ENCODE data around the gene ZBTB32.
A peak's percentile ranks its signal among the peaks of the same experiment; 100 is the strongest.
"Not testable (repeated sequence)": the region's sequence is repeated elsewhere in the genome, so short reads cannot be mapped to it uniquely, and the experiment has no call there.

ZBTB32 gene

DNA sequence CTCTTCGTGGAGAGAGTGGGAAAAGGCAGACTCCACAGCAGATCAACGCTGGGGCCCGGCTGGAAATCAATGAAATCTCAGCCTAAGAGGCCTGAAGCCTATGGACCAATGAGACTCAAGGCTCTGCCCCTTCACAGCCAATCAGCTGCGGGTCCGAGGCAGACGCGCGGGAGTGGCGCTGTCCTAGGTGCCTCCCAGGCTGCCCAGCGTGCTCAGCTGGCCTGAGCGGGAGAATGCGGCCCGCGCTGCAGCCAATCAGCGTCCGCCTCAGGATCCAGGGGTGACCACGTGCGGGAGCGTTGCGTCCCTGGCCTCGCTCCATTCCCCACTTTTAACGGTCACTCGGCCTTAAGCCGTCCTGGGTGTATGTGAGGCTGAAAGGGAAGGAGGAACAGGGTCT lies at the start of gene ZBTB32:
Gene ZBTB32 (plus strand): TSS at position 341 of the 400 bp plus-strand sequence. CDS start 10,069 bp downstream, outside the sequence.
- DNase-seq, result peak; percentile 23

DNA sequence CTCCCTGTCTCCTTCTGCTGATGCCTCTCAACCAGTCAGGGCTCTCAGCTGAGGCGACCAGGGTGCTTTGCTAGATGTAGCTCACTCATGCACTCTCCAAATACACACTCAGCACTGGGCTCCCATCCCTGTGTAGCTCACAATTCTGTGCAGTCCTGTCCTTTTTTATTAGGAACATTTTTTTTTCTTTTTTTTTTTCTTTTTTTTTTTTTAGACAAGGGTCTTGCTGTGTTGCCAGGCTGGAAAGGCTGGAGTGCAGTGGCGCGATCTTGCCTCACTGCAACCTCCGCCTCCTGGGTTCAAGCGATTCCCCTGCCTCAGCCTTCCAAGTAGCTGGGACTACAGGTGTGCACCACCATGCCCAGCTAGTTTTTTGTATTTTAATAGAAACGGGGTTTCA lies 49.5 kb upstream of the ZBTB32 start:
- not testable (repeated sequence) for DNase-seq

- no peak for DNase-seq
These were observed 48.8 kb upstream of the ZBTB32 start for GRCh38 chr19:35655600-35655999.

DNA sequence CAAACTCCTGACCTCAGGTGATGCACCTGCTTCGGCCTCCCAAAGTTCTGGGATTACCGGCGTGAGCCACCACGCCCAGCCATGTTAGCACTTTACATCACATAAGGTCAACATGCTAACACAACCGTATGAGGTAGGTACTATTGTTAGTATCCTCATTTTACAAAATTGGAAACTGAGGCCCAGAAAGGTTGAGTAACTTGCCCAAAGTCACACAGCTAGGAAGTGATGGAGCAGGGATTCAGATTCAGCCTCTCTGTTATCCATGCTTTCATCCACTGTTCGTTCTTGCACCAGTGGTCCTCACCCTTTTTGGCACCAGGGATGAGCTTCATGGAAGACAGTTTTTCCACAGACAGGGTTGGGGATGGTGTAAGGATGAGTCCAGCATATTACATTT lies 47.7 kb upstream of the ZBTB32 start:
- no peak for DNase-seq

GRCh38 chr19:35657904-35658700 lies 46.3 kb upstream of the ZBTB32 start:
- no peak for DNase-seq

GRCh38 chr19:35661995-35662340 lies 42.4 kb upstream of the ZBTB32 start:
- no peak for DNase-seq

DNA sequence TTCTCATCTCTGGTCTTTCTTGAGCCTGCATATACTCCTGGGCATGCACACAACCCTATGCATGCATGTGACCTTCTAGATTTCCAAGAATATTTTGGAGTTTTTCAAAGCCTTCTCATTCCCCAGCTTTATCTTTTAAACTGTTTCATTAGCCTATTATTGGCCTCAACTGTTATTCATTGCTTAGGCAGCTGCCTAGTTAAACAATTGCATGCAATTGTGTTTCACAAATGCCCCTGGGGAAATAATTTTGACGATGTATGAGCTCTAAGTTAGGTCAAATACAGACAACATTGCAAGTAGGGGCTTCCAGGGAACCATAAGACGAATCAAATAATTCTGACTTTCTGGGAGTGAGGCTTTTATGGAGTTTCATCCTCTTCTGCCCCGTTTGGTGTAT lies 40.4 kb upstream of the ZBTB32 start:
- no peak for DNase-seq

DNA sequence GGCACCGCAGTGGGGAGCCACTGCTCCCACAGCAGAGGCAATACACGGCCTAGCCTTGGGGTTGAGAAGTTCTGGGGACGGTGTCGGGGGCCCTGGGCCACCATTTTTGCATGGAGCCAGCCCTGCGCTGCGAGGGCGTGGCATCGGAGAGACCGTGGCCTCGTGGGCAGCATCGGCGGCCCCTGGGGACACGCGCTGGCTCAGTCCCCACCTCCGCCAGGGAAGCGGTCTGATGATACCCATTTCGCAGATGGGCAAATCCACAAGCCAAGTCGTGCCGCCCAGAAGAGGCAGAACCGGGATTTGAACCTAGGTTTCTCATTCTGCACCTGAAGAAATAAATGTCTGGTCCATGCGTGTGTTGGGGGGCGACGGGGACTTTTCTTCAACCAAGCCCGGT lies 39.2 kb upstream of the ZBTB32 start:
- no peak for DNase-seq

DNA sequence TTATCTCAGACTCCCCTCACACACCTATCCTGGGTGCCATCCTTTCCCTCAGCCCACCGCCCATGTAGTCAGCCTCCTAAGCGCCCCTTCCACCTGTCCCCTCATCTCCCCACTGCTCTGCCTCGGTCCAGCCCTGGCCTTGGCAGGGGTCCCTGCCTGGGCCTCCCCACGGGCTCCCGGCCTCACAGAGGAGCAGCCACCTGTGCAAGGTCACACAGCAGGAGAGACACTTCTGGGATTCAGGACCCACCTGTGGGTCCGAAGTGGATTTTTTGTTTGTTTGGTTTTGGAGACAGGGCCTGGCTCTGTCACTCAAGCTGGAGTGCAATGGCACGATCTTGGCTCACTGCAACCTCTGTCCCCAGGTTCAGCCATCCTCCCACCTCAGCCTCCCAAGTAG lies 38.8 kb upstream of the ZBTB32 start:
- DNase-seq, result no peak

DNA sequence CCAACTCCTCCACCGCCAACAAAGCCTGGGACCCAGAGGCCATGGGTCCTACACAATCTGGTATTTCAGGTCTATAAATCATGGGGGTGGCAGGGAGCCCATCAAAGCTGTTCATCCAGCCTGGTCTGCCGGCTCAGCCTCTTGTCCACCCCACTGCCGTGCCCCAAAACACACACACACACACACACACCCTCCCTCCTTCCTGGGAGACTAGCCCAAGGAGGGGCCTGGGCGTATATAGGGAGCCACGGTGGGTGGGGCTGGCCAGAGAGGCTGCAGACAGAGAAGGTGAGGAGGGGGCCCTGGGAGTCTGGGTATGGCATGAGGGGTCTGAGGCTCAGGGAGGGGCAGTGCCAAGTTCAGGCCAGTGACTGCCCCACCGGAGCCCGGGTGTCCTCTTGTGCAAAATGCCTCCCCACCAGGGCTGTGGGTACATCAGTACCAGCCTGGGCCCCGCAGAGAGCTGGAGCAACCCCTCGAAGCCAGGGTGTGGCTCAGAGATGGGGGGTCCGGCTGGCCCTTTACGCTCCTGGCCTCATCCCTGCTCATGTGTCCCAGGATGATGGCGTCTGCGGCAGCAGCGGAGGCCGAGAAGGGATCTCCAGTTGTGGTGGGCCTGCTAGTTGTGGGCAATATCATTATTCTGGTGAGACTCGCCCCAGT lies 38.0 kb upstream of the ZBTB32 start, which contains the start of gene UPK1A:
Gene UPK1A (plus strand): TSS at position 267 of the 663 bp plus-strand sequence. CDS start 296 bp downstream, at position 563.
- no peak for DNase-seq

DNA sequence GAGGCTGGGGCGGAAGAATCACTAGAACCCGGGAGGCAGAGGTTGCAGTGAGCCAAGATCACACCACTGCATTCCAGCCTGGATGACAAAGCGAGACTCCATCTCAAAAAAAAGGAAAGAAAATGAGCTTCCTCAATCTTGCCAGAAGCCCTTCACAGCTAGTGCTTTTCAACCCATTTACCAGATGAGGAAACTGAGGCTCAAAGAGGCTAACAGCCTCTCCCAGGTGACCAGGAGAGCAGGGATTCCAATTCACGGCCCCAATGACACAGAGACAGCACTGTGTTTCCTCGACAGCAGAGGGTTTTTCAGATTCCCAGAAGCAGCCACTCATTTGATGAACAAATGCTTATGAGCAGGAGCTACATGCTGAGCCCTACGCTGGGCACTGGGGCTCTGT lies 34.8 kb upstream of the ZBTB32 start:
- DNase-seq, result no peak

GRCh38 chr19:35669974-35670373 lies 34.4 kb upstream of the ZBTB32 start:
- no peak for DNase-seq

GRCh38 chr19:35670686-35671085 lies 33.7 kb upstream of the ZBTB32 start:
- no peak for DNase-seq

DNA sequence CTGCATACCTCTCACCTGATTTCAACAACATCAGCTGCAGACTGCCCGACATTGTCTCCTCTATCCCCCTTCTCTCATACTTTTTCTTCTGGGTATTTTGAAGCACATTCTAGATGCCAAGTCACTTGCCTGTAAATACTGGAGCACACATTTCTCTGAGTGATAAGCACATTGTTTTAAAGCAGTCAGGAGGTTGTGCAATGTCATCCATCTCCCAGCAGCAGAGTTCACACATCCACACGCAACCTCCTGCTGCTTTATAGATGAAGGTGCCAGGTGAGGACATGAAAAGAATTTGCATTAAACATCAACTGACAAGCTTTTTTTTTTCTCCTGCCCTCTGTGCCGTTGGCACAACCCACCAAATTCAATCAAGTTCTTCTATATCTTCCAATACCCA lies 32.5 kb upstream of the ZBTB32 start:
- DNase-seq, result no peak

DNA sequence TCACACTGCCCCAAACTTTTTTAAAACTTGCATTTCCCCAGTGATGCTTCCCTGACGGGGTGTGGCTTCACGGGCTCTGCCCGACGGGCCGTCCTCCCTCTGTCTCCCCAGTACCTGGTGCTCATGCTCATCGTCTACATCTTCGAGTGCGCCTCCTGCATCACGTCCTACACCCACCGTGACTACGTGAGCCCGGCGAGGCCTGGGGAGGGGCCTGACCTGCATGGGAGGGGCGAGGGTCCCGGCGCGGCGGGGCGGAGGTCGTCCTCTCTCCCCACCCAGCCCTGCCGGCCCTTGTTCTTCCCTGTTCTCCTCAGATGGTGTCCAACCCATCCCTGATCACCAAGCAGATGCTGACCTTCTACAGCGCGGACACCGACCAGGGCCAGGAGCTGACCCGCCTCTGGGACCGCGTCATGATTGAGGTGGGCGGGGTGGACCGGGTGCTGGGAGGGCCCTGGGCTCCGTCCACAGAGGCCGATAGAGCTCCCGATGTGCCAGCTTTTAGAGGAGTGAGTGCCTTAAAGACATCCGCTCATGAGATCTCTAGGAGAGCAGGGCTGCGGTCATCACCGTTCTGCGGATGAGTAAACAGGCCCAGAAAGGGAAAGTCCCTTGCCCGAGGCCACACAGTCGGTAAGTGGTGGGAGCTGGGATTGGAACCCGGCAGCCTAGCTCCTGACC lies 31.1 kb upstream of the ZBTB32 start:
- DNase-seq, result peak; percentile 81

DNA sequence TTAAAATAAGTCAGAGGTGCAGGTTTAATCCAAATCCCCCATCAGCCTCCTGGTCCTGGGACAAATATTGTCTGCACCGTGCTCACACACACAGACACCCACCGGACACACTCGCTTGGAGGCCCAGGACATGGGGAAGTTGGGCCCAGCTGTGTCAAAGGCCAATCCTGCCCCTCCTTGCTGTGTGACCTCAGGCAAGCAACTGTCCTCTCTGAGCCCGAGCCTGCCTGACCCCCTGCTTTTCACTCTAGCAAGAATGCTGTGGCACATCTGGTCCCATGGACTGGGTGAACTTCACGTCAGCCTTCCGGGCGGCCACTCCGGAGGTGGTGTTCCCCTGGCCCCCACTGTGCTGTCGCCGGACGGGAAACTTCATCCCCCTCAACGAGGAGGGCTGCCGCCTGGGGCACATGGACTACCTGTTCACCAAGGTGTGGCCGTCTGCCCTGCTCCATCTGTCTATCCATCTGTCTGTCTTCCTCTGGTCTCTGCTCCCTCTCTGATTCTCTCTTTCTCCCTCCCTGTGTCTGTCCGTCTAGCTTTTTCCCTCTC lies 28.7 kb upstream of the ZBTB32 start:
- DNase-seq, result no peak

DNA sequence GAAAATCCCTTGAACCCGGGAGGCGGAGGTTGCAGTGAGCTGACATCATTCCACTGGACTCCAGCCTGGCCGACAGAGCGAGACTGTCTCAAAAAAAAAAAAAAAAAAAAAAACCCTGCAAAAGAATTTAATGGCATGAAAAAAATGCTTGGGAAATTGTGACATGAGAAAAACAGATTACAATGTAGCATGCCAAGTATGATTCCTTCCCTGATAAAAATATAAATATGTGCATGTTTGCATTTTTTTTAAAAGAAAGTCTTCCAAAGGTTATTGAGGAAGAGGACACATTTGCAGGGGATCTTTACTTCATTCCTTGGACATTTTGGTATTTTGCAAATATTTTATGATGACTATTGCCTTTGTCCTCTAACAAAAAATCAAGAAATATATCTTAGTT lies 14.5 kb upstream of the ZBTB32 start:
- DNase-seq, result no peak

- not testable (repeated sequence) for DNase-seq
These were observed 13.3 kb upstream of the ZBTB32 start for GRCh38 chr19:35691106-35691505.

DNA sequence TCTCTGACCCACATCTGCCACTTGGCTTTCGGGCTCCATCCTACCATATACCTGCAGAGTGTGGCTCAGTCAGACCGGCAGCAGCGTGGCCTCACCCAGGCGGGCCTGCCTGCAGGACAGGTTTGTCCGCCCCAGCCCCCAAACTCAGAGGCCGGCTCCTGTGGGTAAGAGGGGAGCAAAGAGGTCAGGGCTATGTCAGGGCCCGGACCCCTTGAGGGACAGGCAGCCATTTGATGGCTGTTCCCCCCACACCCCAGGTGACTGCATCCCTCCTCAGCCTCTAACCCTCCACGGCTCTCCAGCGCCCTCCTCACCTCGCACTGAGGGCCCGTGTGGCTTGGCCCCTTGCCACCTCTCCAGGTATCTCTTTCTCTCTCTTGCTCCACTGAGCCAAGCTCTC lies 12.3 kb upstream of the ZBTB32 start:
- DNase-seq, result no peak

GRCh38 chr19:35693422-35693821 lies 10.9 kb upstream of the ZBTB32 start:
- no peak for DNase-seq

GRCh38 chr19:35693835-35694599 lies 10.3 kb upstream of the ZBTB32 start:
- DNase-seq, result peak; percentile 95

DNA sequence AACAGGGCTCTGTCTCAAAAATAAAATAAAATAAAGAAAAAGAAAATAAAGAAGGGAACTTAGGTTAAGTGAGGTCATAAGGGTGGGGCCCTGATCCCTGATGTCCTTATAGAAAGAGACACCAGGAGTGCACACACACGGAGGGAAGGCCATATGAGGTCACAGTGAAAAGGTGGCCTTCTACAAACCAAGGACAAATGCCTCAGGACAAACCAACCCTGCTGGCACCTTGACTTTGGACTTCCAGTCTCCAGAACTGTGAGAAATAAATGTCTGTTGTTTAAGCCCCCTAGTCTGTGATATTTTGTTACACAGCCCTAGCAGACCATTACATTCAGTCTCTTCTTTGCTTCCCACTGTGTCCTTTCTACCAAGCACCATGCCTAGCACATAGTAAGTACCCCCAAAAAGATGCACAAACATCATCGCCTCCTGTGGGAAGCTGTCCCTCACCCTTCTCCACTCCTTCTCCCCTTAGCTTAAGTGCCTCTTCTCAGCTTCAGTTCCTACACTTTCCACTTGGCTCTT lies 8.4 kb upstream of the ZBTB32 start:
- DNase-seq, result no peak

GRCh38 chr19:35696835-35697234 lies 7.5 kb upstream of the ZBTB32 start:
- peak; percentile 35 for DNase-seq

All from activated CD4-positive, alpha-beta T cell treated with anti-CD3 and anti-CD28 coated beads, Interleukin-2, amount 50 U/mL, for 16 hours (primary cell).